Brain microvascular endothelial cell (primary cell): ENCODE results near the gene MSANTD3.

Experiments
- DNase-seq: peaks from one replicate; pipeline ENCODE4 v3.0.0-alpha.2; 2020
- H3K27ac ChIP-seq: fragments of 250-450 bp; sonication (Bioruptor Pico); 2 replicates; pipeline ENCODE4 v1.5.1; 2020; ENCODE audit warnings: mild to moderate bottlenecking, moderate library complexity
- H3K27me3 ChIP-seq: fragments of 250-450 bp; sonication (Bioruptor Pico); replicated peaks from 2 replicates; pipeline ENCODE4 v1.5.1; 2020; ENCODE audit warnings: mild to moderate bottlenecking
- H3K36me3 ChIP-seq: fragments of 250-450 bp; sonication (Bioruptor Pico); replicated peaks from 2 replicates; pipeline ENCODE4 v1.5.1; 2020; ENCODE audit warnings: mild to moderate bottlenecking
- H3K4me3 ChIP-seq: 2 replicates; pipeline ENCODE4 v1.5.1; 2011; ENCODE audit warnings: low read depth, mild to moderate bottlenecking, control low read depth, low read length, moderate library complexity
- CTCF ChIP-seq: IDR thresholded peaks from 2 replicates; pipeline ENCODE4 v1.5.1; 2011; ENCODE audit warnings: low read depth, mild to moderate bottlenecking, moderate library complexity, low read length, control low read depth, inconsistent platforms; ENCODE audit errors: missing control alignments
- in situ Hi-C: cut with HindIII; loops from 2 replicates; pipeline ENCODE4 v1.10.0; 2017; ENCODE audit warnings: low sequenced_read_pairs, low pct_ligation_motif_present

Gene MSANTD3

GRCh38 chr9:100397529-100398266, 29.2 kb upstream of the MSANTD3 start:
- H3K27ac ChIP-seq, result no peak overlapping the region
- H3K36me3 ChIP-seq, result no peaks in the 10 kb centered on the region
- no peak overlapping the region for H3K4me3 ChIP-seq
- DNase-seq, result no peak
- H3K27me3 ChIP-seq, result no peaks in the 10 kb centered on the region
- TF ChIP-seq CTCF, result no peak
- in situ Hi-C loops, result no loop called here

- no peak for DNase-seq
- no peak for TF ChIP-seq CTCF
- no peaks in the 10 kb centered on the region for H3K36me3 ChIP-seq
- H3K4me3 ChIP-seq, result no peak overlapping the region
- in situ Hi-C loops, result no loop called here
- H3K27me3 ChIP-seq, result no peaks in the 10 kb centered on the region
- H3K27ac ChIP-seq, result no peak overlapping the region
Observed at GRCh38 chr9:100401042-100401441, 25.9 kb upstream of the MSANTD3 start.

- Histone ChIP-seq H3K27ac (no peak overlapping the region), H3K36me3 (no peaks in the 10 kb centered on the region), H3K27me3 (no peaks in the 10 kb centered on the region), H3K4me3 (no peak overlapping the region)
- DNase-seq, result no peak
- in situ Hi-C loops, result no loop called here
- no peak for TF ChIP-seq CTCF
Observed at GRCh38 chr9:100406962-100407361, 20.0 kb upstream of the MSANTD3 start.

- in situ Hi-C loops, result no loop called here
- H3K36me3 ChIP-seq, result no peaks in the 10 kb centered on the region
- H3K27me3 ChIP-seq, result no peaks in the 10 kb centered on the region
- no peak overlapping the region for H3K4me3 ChIP-seq
- no peak for TF ChIP-seq CTCF
- DNase-seq, result no peak
- no peak overlapping the region for H3K27ac ChIP-seq
Observed at GRCh38 chr9:100408546-100409175, 18.3 kb upstream of the MSANTD3 start.

- TF ChIP-seq CTCF, result no peak
- H3K27ac ChIP-seq, result no peak overlapping the region
- H3K36me3 ChIP-seq, result no peaks in the 10 kb centered on the region
- no peak overlapping the region for H3K4me3 ChIP-seq
- DNase-seq, result no peak
- in situ Hi-C loops, result no loop called here
- no peaks in the 10 kb centered on the region for H3K27me3 ChIP-seq
Observed at GRCh38 chr9:100409176-100409556, 17.8 kb upstream of the MSANTD3 start.
